Transverse colon (tissue), 4 donors: ENCODE measurements around the gene PNMA3. TPM values are rescaled to one million over a fixed set of nuclear protein-coding genes. Genes with fewer than 3 reads are reported as not detected.
A peak's percentile ranks its signal among the peaks of the same experiment; 100 is the strongest.
"Not testable (repeated sequence)": the region's sequence is repeated elsewhere in the genome, so short reads cannot be mapped to it uniquely, and the experiment has no call there.

Experiments used
- DNase-seq: peaks from one replicate; pipeline ENCODE4 v3.0.0-alpha.2; 2019
- H3K27ac ChIP-seq, 4 donors: fragments of 200-600 bp; sonication (generic); 2 replicates each; pipeline ENCODE4 v1.5.1; 2016 to 2018; ENCODE audit warnings: inconsistent platforms in 4 of 4
- H3K27me3 ChIP-seq: fragments of 200-600 bp; sonication (generic); 2 replicates; pipeline ENCODE4 v1.5.1; 2017; ENCODE audit warnings: inconsistent platforms
- H3K36me3 ChIP-seq, 4 donors: fragments of 200-600 bp; sonication (generic); 2 replicates each; pipeline ENCODE4 v1.5.1; 2017 to 2019; ENCODE audit warnings: inconsistent platforms in 4 of 4
- H3K4me1 ChIP-seq, 4 donors: fragments of 200-600 bp; sonication (generic); 2 replicates each; pipeline ENCODE4 v1.5.1; 2017 to 2020; ENCODE audit warnings: inconsistent platforms in 4 of 4
- H3K4me3 ChIP-seq, 4 donors: fragments of 200-600 bp; sonication (generic); 1 replicate in 1 of 4; 2 replicates in 3 of 4; pipeline versions ENCODE4 v1.5.1 to v1.6.1; 2017 to 2019; ENCODE audit warnings: inconsistent platforms in 4 of 4
- H3K9me3 ChIP-seq, 2 donors: fragments of 200-600 bp; sonication (generic); 2 replicates each; pipeline ENCODE4 v1.5.1; 2017 to 2019; ENCODE audit warnings: inconsistent platforms in 2 of 2
- CTCF ChIP-seq, 5 experiments: fragments of 200-600 bp in 3 of 5; fragments of 450-650 bp in 2 of 5; sonication (generic) in 3 of 5; IDR thresholded peaks; 1 replicate in 2 of 5; 2 replicates in 3 of 5; pipeline ENCODE4 v1.5.1; 2016 to 2017; ENCODE audit warnings: antibody characterized with exemption in 5 of 5, inconsistent platforms in 3 of 5, mild to moderate bottlenecking in 2 of 5, moderate library complexity in 1 of 5
- POLR2A ChIP-seq: fragments of 450-650 bp; IDR thresholded peaks from one replicate; pipeline ENCODE4 v1.6.1; 2016; ENCODE audit warnings: antibody characterized with exemption, mild to moderate bottlenecking, moderate library complexity
- POLR2AphosphoS5 ChIP-seq, 3 donors: sonication (generic); formaldehyde crosslinking; IDR thresholded peaks; one replicate each; pipeline ENCODE4 v1.6.1; 2016; ENCODE audit warnings: antibody characterized with exemption in 3 of 3
- WGBS, 2 donors: methylation state at CpG; one replicate each; pipeline ENCODE4 v1.1.5; 2018; ENCODE audit warnings: low coverage in 1 of 2; 5-methylcytosine and 5-hydroxymethylcytosine counted together
- in situ Hi-C, 4 donors: fragments of 200-750 bp; cut with MboI; loops; one replicate each; pipeline versions ENCODE4 v1.15.0 to v1.15.1; 2017; ENCODE audit warnings: low sequenced_read_pairs in 3 of 4, low pct_ligation_motif_present in 1 of 4, low pct_unique_long_range_greater_than_20kb in 1 of 4
- intact Hi-C: fragments of 100-400 bp; cut with DNase I; formaldehyde crosslinking; loops from one replicate; pipeline ENCODE4 v1.15.1; 2023; ENCODE audit warnings: low total_unique reads
- total RNA-seq, 4 donors: library from RNA; depleted of rRNA; stranded (reverse); fragments of >200 nt; gene quantifications; one replicate each; pipeline ENCODE4 v1.1.0, GENCODE V29; 2016

Gene PNMA3
- total RNA-seq: under 1 TPM in 2 of 4 donors, not detected in 2; 0.32 to 0.82 TPM

GRCh38 chrX:153055871-153056749, at the start of gene PNMA3:
Gene PNMA3, plus strand, starts transcription at chrX:153056470. Its CDS starts 586 bp downstream, at chrX:153057056.
- in situ Hi-C loops (no loop called here), intact Hi-C loops (no loop called here)
- Histone ChIP-seq H3K36me3 (no peaks in the 10 kb centered on the region), H3K27me3 (peaks cover 10% of the 10 kb centered on the region), H3K9me3 (no peaks in the 10 kb centered on the region), H3K4me1 (peaks cover 0 to 4% (median 0%) of the 10 kb centered on the region in 4 donors), H3K4me3 (peak within 1 kb of the TSS in 1 of 4 donors; percentile 29), H3K27ac (no peak within 1 kb of the TSS)
- WGBS, 2 donors: 45% methylated on average over 9 of the region's 80 CpGs; no CpG with 5 or more reads in 1 of the 2 donors
- TF ChIP-seq POLR2A: no peak
- TF ChIP-seq CTCF (IDR thresholded peaks at IDR 0.05): no peak
- TF ChIP-seq POLR2AphosphoS5 (IDR thresholded peaks at IDR 0.05): no peak
- DNase-seq: no peak

GRCh38 chrX:153017174-153017573, 39.1 kb upstream of the PNMA3 start:
- H3K36me3 ChIP-seq, intact Hi-C loops, in situ Hi-C loops, H3K27ac ChIP-seq, H3K27me3 ChIP-seq, H3K4me3 ChIP-seq, DNase-seq, H3K9me3 ChIP-seq, H3K4me1 ChIP-seq: not testable (repeated sequence)
- 55% methylated on average over 2 of the region's 2 CpGs; no CpG with 5 or more reads in 1 of the 2 donors for WGBS, 2 donors

GRCh38 chrX:153019166-153019565, 37.1 kb upstream of the PNMA3 start:
- no peak for DNase-seq
- Histone ChIP-seq H3K9me3 (no peaks in the 10 kb centered on the region), H3K4me1 (no peaks in the 10 kb centered on the region), H3K27me3 (no peaks in the 10 kb centered on the region), H3K36me3 (no peaks in the 10 kb centered on the region), H3K4me3 (no peak overlapping the region), H3K27ac (no peak overlapping the region)
- WGBS, 2 donors: 48 to 50% methylated on average over 2 to 3 of the region's 3 CpGs
- no peak for TF ChIP-seq POLR2AphosphoS5 (IDR thresholded peaks at IDR 0.05)
- in situ Hi-C loops (no loop called here), intact Hi-C loops (no loop called here)

- H3K9me3 ChIP-seq, H3K4me3 ChIP-seq, in situ Hi-C loops, intact Hi-C loops, H3K36me3 ChIP-seq, DNase-seq, H3K4me1 ChIP-seq, H3K27ac ChIP-seq, H3K27me3 ChIP-seq: not testable (repeated sequence)
- WGBS, 2 donors: 43 to 51% methylated on average over 2 of the region's 2 CpGs
Observed at GRCh38 chrX:153026501-153026900, 29.8 kb upstream of the PNMA3 start.

- DNase-seq, H3K27me3 ChIP-seq, H3K4me1 ChIP-seq, in situ Hi-C loops, intact Hi-C loops, H3K4me3 ChIP-seq, H3K36me3 ChIP-seq, H3K9me3 ChIP-seq, H3K27ac ChIP-seq: not testable (repeated sequence)
- WGBS, 2 donors: 82% methylated on average over 11 of the region's 11 CpGs; no CpG with 5 or more reads in 1 of the 2 donors
Observed at GRCh38 chrX:153028487-153028886, 27.8 kb upstream of the PNMA3 start.

- no peak overlapping the region for H3K4me3 ChIP-seq
- peaks cover 0 to 4% (median 0%) of the 10 kb centered on the region in 4 donors for H3K4me1 ChIP-seq
- no peaks in the 10 kb centered on the region for H3K9me3 ChIP-seq
- no peaks in the 10 kb centered on the region for H3K36me3 ChIP-seq
- no peak for DNase-seq
- no peaks in the 10 kb centered on the region for H3K27me3 ChIP-seq
- in situ Hi-C loops (no loop called here), intact Hi-C loops (no loop called here)
- 57% methylated on average over 2 of the region's 2 CpGs; no CpG with 5 or more reads in 1 of the 2 donors for WGBS, 2 donors
- TF ChIP-seq POLR2A: no peak
- no peak for TF ChIP-seq POLR2AphosphoS5 (IDR thresholded peaks at IDR 0.05)
- H3K27ac ChIP-seq: no peak overlapping the region
Observed at GRCh38 chrX:153029162-153029561, 27.1 kb upstream of the PNMA3 start.
